IMR-90 (cell line): Measurements from ENCODE around the gene AP1S1. TPM values are rescaled to one million over a fixed set of nuclear protein-coding genes. Genes with fewer than 3 reads are reported as not detected.

Experiments used
- ATAC-seq: fragments of 200-7000 bp; cut with Tn5 transposase; 2 replicates; pipeline ENCODE4 v1.9.1; 2020; ENCODE audit warnings: low read depth, mild to moderate bottlenecking, moderate library complexity
- BruUV-seq: library from RNA; stranded (reverse); fragments of 400-500 nt; replicated peaks from 2 replicates; lab custom pipeline; 2021; lab: Mats Ljungman, UMichigan
- CTCF ChIA-PET: fragments of 300-600 bp; formaldehyde crosslinking; extraction: SDS; loops from one replicate; lab custom pipeline; 2021; ENCODE audit warnings: antibody characterized with exemption; lab: Yijun Ruan, JAX
- POLR2A ChIA-PET: fragments of 300-600 bp; sonication (Branson Sonifier 250); formaldehyde crosslinking; loops from one replicate; lab custom pipeline; 2022; ENCODE audit warnings: antibody characterized with exemption; ENCODE audit not compliant: unreplicated experiment; lab: Charles Lee
- DNase-seq: peaks from one replicate; pipeline ENCODE4 v3.0.0; 2013
- H2AFZ ChIP-seq: replicated peaks from 2 replicates; pipeline ENCODE3; 2013; ENCODE audit warnings: low read length, mild to moderate bottlenecking; ENCODE audit not compliant: poor library complexity
- H2AK5ac ChIP-seq: 2 replicates; pipeline ENCODE4 v1.6.1; 2013; ENCODE audit warnings: low read depth, low read length, inconsistent platforms
- H2AK9ac ChIP-seq: replicated peaks from 2 replicates; pipeline ENCODE3; 2013; ENCODE audit warnings: mild to moderate bottlenecking, low read depth, low read length, moderate library complexity; ENCODE audit not compliant: poor library complexity
- H2BK120ac ChIP-seq: 2 replicates; pipeline ENCODE4 v1.6.1; 2013; ENCODE audit warnings: low read depth, low read length, inconsistent platforms
- H2BK15ac ChIP-seq: 3 replicates; pipeline ENCODE4 v1.6.1; 2013; ENCODE audit warnings: low read depth, low read length, inconsistent platforms
- H2BK20ac ChIP-seq: 2 replicates; pipeline ENCODE4 v1.6.1; 2013; ENCODE audit warnings: low read depth, mild to moderate bottlenecking, inconsistent platforms, low read length, moderate library complexity
- H2BK5ac ChIP-seq: 2 replicates; pipeline ENCODE4 v1.6.1; 2013; ENCODE audit warnings: mild to moderate bottlenecking, low read depth, low read length, inconsistent platforms; ENCODE audit not compliant: poor library complexity, severe bottlenecking
- H3K14ac ChIP-seq: replicated peaks from 2 replicates; pipeline ENCODE4 v1.6.1; 2013; ENCODE audit warnings: low read depth, low read length, inconsistent platforms
- H3K18ac ChIP-seq: 2 replicates; pipeline ENCODE4 v1.6.1; 2013; ENCODE audit warnings: low read depth, low read length, control low read depth
- H3K23ac ChIP-seq: 2 replicates; pipeline ENCODE4 v1.6.1; 2013; ENCODE audit warnings: low read depth, low read length, inconsistent platforms
- H3K27ac ChIP-seq: 2 replicates; pipeline ENCODE4 v1.5.1; 2013; ENCODE audit warnings: mild to moderate bottlenecking, control low read depth, low read length; ENCODE audit not compliant: insufficient read depth
- H3K27me3 ChIP-seq: 2 replicates; pipeline ENCODE4 v1.6.1; 2013; ENCODE audit warnings: low read length; ENCODE audit not compliant: control insufficient read depth, insufficient read depth
- H3K36me3 ChIP-seq: 2 replicates; pipeline ENCODE4 v1.6.1; 2013; ENCODE audit warnings: low read length, mixed read lengths; ENCODE audit not compliant: control insufficient read depth, insufficient read depth
- H3K4ac ChIP-seq: 2 replicates; pipeline ENCODE4 v1.6.1; 2013; ENCODE audit warnings: low read depth, low read length, inconsistent platforms
- H3K4me1 ChIP-seq: 2 replicates; pipeline ENCODE4 v1.6.1; 2013; ENCODE audit warnings: low read length, mixed read lengths; ENCODE audit not compliant: control insufficient read depth, insufficient read depth
- H3K4me2 ChIP-seq: 2 replicates; pipeline ENCODE4 v1.6.1; 2013; ENCODE audit warnings: low read depth, mild to moderate bottlenecking, control low read depth, low read length, moderate library complexity
- H3K4me3 ChIP-seq: 2 replicates; pipeline ENCODE4 v1.5.1; 2013; ENCODE audit warnings: low read depth, mild to moderate bottlenecking, control low read depth, low read length, moderate library complexity; ENCODE audit not compliant: insufficient read depth
- H3K56ac ChIP-seq: 2 replicates; pipeline ENCODE4 v1.6.1; 2013; ENCODE audit warnings: low read length, inconsistent platforms; ENCODE audit not compliant: insufficient read depth; ENCODE audit errors: extremely low read depth
- H3K79me1 ChIP-seq, 2 experiments: 2 replicates each; pipeline ENCODE4 v1.6.1; 2013; ENCODE audit warnings: low read length in 2 of 2, inconsistent platforms in 1 of 2, low read depth in 1 of 2
- H3K9ac ChIP-seq: 2 replicates; pipeline ENCODE4 v1.6.1; 2013; ENCODE audit warnings: low read depth, low read length, control low read depth
- H3K9me1 ChIP-seq: 2 replicates; pipeline ENCODE4 v1.6.1; 2013; ENCODE audit warnings: low read length, inconsistent platforms; ENCODE audit not compliant: insufficient read depth
- H3K9me3 ChIP-seq: 2 replicates; pipeline ENCODE4 v1.6.1; 2013; ENCODE audit warnings: low read length; ENCODE audit not compliant: control insufficient read depth, insufficient read depth
- H4K20me1 ChIP-seq: 2 replicates; pipeline ENCODE4 v1.6.1; 2013; ENCODE audit warnings: low read length, inconsistent platforms; ENCODE audit not compliant: insufficient read depth
- H4K5ac ChIP-seq: 2 replicates; pipeline ENCODE4 v1.6.1; 2013; ENCODE audit warnings: mild to moderate bottlenecking, low read depth, low read length, control low read depth
- H4K8ac ChIP-seq, 2 experiments: 2 replicates each; pipeline ENCODE4 v1.6.1; 2013; ENCODE audit warnings: low read depth in 2 of 2, low read length in 2 of 2, control low read depth in 1 of 2, inconsistent platforms in 1 of 2
- H4K91ac ChIP-seq: 2 replicates; pipeline ENCODE4 v1.6.1; 2013; ENCODE audit warnings: low read depth, low read length, inconsistent platforms; ENCODE audit not compliant: insufficient read depth
- BHLHE40 ChIP-seq: fragments of 150-350 bp; IDR thresholded peaks from 2 replicates; pipeline ENCODE4 v1.6.1; 2016; ENCODE audit warnings: mild to moderate bottlenecking, low read depth, low read length
- CEBPB ChIP-seq: IDR thresholded peaks from 2 replicates; pipeline ENCODE4 v1.6.1; 2012; ENCODE audit warnings: low read depth, low read length, improper control_type of control experiment
- CHD1 ChIP-seq: IDR thresholded peaks from 2 replicates; pipeline ENCODE4 v1.6.1; 2012; ENCODE audit warnings: low read depth, low read length, improper control_type of control experiment
- FOS ChIP-seq: fragments of 150-350 bp; IDR thresholded peaks from 2 replicates; pipeline ENCODE4 v1.6.1; 2016; ENCODE audit warnings: low read depth, low read length
- MAFK ChIP-seq: IDR thresholded peaks from 2 replicates; pipeline ENCODE4 v1.6.1; 2012; ENCODE audit warnings: low read depth, low read length, improper control_type of control experiment
- MXI1 ChIP-seq: IDR thresholded peaks from 2 replicates; pipeline ENCODE4 v1.6.1; 2012; ENCODE audit warnings: low read depth, mild to moderate bottlenecking, low read length, moderate library complexity, borderline replicate concordance
- NFE2L2 ChIP-seq: fragments of 150-350 bp; IDR thresholded peaks from 2 replicates; pipeline ENCODE4 v1.6.1; 2016; ENCODE audit warnings: low read depth, mild to moderate bottlenecking, low read length
- POLR2A ChIP-seq: IDR thresholded peaks from 2 replicates; pipeline ENCODE4 v1.6.1; 2012; ENCODE audit warnings: mild to moderate bottlenecking, low read depth, low read length
- RCOR1 ChIP-seq: IDR thresholded peaks from 2 replicates; pipeline ENCODE4 v1.6.1; 2012; ENCODE audit warnings: mild to moderate bottlenecking, low read length, improper control_type of control experiment; ENCODE audit not compliant: insufficient replicate concordance
- RFX5 ChIP-seq: IDR thresholded peaks from 2 replicates; pipeline ENCODE4 v1.8.0; 2012; ENCODE audit warnings: low read depth, mild to moderate bottlenecking, low read length, moderate library complexity
- SMC3 ChIP-seq: fragments of 150-350 bp; IDR thresholded peaks from 2 replicates; pipeline ENCODE4 v1.6.1; 2016; ENCODE audit warnings: low read depth, mild to moderate bottlenecking, antibody characterized with exemption, low read length, moderate library complexity
- WGBS, 2 experiments: methylation state at CpG; one replicate each; pipeline versions ENCODE4 v1.1.5 to v1.1.7; 2013; ENCODE audit warnings: missing lambda C conversion rate in 2 of 2; ENCODE audit not compliant: insufficient read length in 1 of 2; ENCODE audit errors: extremely low coverage in 2 of 2; 5-methylcytosine and 5-hydroxymethylcytosine counted together
- dilution Hi-C: fragments of 300-500 bp; cut with HindIII; formaldehyde crosslinking; loops from one replicate; pipeline ENCODE4 v1.14.3; 2018; ENCODE audit warnings: low sequenced_read_pairs; ENCODE audit not compliant: unreplicated experiment
- in situ Hi-C: fragments of 300-500 bp; cut with MboI; formaldehyde crosslinking; loops from 3 replicates; pipeline ENCODE4 v1.14.3; 2019; ENCODE audit warnings: low sequenced_read_pairs, inconsistent platforms, mixed read lengths
- intact Hi-C: fragments of 100-400 bp; cut with micrococcal nuclease; formaldehyde crosslinking; loops from 2 replicates; pipeline ENCODE4 v1.10.0; 2022
- polyA plus RNA-seq, 3 experiments: library from polyadenylated mRNA; depleted of rRNA; stranded (reverse); fragments of >200 nt; gene quantifications; 2 replicates each; pipeline ENCODE4 v1.2.3, GENCODE V29; 2012; ENCODE audit warnings: low replicate concordance in 1 of 3
- total RNA-seq: library from RNA; depleted of rRNA; stranded (reverse); fragments of >200 nt; gene quantifications from 2 replicates; pipeline ENCODE4 v1.2.3, GENCODE V29; 2012
- TF ChIP-seq, protein P1 (sequence below): fragments of 150-350 bp; IDR thresholded peaks from 2 replicates; pipeline ENCODE4 v1.6.1; 2016; ENCODE audit warnings: low read depth, mild to moderate bottlenecking, low read length, moderate library complexity, borderline replicate concordance

The AP1S1 gene
- total and polyA plus RNA-seq, 2 of the 4 experiments (the other 2 are of a cell fraction): 187 to 295 TPM

DNA sequence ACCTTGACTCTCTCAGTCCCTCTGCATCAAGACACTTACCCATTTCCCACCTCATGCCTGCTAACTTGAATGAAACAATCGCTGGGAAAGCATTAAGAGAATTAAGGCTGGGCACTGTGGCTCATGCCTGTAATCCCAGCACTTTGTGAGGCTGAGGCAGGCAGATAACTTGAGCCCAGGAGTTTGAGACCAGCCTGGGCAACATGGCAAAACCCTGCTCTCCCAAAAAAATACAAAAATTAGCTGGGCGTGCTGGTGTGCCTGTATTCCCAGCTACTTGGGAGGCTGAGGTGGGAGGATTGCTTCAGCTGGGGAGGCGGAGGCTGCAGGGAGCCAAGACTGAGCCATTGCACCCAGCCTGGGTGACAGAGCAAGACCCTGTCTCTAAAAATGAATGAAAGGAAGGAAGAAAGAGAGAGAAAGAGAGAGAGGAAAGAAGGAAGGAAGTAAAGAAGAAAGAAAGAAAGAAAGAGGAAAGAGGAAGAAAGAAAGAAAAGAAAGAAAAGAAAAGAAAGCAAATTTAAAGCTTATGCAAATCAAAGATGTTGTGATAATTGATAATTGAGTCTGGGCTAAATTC is 26.7 kb upstream of the AP1S1 start:
- Histone ChIP-seq H3K56ac (peak overlapping the region; percentile 89; the same call in 1 of the 2 replicates), H4K8ac (peak overlapping the region; percentile 14 to 50; a peak in 3 of 4 replicates), H3K4ac (peak overlapping the region; percentile 79), H3K14ac (peak overlapping the region; percentile 85), H2BK120ac (peak overlapping the region; percentile 29), H3K9ac (peak overlapping the region; percentile 82), H4K91ac (peak overlapping the region; percentile 75; the same call in 1 of the 2 replicates), H2BK20ac (peak overlapping the region; percentile 35; the same call in 1 of the 2 replicates), H3K4me2 (peak overlapping the region; percentile 72), H3K23ac (peak overlapping the region; percentile 75), H2BK15ac (peak overlapping the region; percentile 52; the same call in 1 of the 3 replicates), H3K9me1 (peaks cover 16% of the 10 kb centered on the region), H3K18ac (peak overlapping the region; percentile 68), H2AK9ac (peak overlapping the region; percentile 99), H2AFZ (peak overlapping the region; percentile 35), H2AK5ac (peak overlapping the region; percentile 90), H3K4me1 (peaks cover 26% of the 10 kb centered on the region), H4K20me1 (peaks cover 46% of the 10 kb centered on the region), H3K9me3 (no peaks in the 10 kb centered on the region), H3K36me3 (peaks cover 24% of the 10 kb centered on the region), H3K27me3 (no peaks in the 10 kb centered on the region), H3K27ac (peak overlapping the region; percentile 71), H3K4me3 (peak overlapping the region; percentile 56), H2BK5ac (peak overlapping the region; percentile 46), H3K79me1 (peaks cover 15 to 68% of the 10 kb centered on the region in 2 experiments; a peak in 3 of 4 replicates), H4K5ac (peak overlapping the region; percentile 0; the same call in 1 of the 2 replicates)
- BruUV-seq: no TSS peak
- no peak for ATAC-seq
- TF ChIP-seq BHLHE40 (no peak), FOS (no peak), NFE2L2 (no peak), MXI1 (no peak), MAFK (no peak), SMC3 (no peak), CEBPB (no peak), POLR2A (peak; percentile 24; the same call in 1 of the 2 replicates), RCOR1 (no peak), CHD1 (peak; percentile 43), RFX5 (no peak)
- TF ChIP-seq, protein P1, sequence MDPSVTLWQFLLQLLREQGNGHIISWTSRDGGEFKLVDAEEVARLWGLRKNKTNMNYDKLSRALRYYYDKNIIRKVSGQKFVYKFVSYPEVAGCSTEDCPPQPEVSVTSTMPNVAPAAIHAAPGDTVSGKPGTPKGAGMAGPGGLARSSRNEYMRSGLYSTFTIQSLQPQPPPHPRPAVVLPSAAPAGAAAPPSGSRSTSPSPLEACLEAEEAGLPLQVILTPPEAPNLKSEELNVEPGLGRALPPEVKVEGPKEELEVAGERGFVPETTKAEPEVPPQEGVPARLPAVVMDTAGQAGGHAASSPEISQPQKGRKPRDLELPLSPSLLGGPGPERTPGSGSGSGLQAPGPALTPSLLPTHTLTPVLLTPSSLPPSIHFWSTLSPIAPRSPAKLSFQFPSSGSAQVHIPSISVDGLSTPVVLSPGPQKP: no peak
- ChIA-PET CTCF (interaction anchor here (0.6 to 1.1 kb wide), 3 partner anchors 26 to 64 kb away, joined by 3 read pairs; no protein-coding TSS in a partner anchor), POLR2A (interaction anchor here (0.8 kb wide), 2 partner anchors 9 to 10 kb away, joined by 3 to 4 read pairs; no protein-coding TSS in a partner anchor)
- in situ Hi-C loops: no loop called here
- dilution Hi-C loops: no loop called here
- intact Hi-C loops: loop anchor here (1.0 kb wide), 1 partner anchor 27 kb away; no protein-coding TSS in a partner anchor
- DNase-seq: no peak
- 0% methylated on average over 1 of the region's 3 CpGs; no CpG with 5 or more reads in 1 of the 2 experiments for WGBS, 2 experiments
